ENCODE results near the gene MAPRE2.

Gene MAPRE2

DNA sequence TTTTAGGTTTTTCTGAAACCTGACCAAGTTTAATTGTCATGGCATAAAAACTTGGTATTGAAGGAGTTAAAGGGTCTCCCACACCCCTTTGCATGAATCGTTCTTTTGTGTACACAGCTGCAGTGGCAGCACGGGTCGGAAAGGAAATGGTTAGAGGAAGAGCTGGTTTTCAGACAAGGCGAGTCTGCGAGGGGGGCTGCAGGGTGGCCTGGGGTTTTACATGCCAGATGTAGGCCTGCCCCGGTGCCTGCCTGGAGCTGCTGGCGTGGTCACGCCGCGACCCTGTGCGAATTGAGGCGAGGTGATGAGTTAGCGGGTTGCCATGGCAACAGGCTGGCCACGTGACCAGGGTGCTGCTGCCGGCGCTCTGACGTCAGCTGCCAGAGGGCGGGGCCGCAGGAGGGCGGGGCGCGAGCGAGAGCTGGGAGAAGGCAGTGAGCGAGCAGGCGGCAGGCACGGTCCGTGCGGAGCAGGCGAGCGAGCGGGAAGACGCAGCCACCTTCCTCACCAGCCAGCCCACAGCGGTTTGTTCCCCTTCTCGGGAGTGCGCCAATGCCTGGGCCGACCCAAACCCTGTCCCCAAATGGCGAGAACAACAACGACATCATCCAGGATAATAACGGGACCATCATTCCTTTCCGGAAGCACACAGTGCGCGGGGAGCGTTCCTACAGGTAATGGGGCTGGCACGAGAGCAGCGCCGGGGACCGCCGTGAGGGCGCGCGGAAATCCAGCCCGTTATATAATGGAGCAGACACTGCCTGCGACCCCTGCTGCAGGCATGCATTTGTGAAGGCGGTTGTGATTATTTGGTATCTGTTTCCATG lies at the start of gene MAPRE2:
Gene MAPRE2 (plus strand): TSS at position 426 of the 827 bp plus-strand sequence. CDS start 127 bp downstream, at position 553.
- DNase-seq = peak; percentile 97

DNA sequence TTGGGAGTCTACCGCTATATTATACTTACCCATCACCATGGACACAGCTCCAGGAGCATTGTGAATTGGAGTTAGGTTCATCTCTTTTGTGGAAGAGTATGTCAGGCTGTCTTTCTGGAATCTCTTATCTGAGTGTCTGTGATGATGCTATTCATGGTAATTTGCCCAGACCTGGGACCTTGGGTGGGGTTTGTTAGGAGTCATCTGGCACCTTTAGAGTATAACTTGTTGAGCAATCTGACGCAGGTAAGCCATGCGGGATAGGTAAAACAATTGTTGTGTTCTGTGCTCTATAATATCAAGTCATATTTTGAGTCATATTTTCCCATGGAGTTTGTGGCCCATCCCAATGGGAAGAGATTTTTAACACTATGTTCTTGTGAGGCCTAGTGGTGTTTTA lies 49.7 kb upstream of the MAPRE2 start:
- DNase-seq = no peak

DNA sequence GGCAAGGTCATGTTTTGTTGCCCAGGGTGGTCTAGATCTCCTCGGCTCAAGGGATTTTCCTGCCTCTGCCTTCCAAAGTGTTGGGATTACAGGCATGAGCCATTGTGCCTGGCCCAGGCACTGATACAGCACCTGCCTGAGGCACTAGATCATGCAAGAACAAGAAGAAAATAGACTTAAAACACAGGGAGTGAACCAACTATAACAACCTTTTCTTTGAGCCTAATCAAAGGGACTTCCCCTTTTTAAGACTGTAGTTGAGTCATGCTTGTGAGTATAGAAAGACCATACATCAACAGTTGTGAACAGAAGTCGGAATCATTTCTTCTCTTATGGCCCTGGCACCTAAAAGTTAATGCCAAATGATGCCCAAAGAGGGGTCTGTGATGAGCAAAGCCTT lies 47.9 kb upstream of the MAPRE2 start:
- no peak for DNase-seq

GRCh38 chr18:34995746-34996145 lies 45.5 kb upstream of the MAPRE2 start:
- no peak for DNase-seq

DNA sequence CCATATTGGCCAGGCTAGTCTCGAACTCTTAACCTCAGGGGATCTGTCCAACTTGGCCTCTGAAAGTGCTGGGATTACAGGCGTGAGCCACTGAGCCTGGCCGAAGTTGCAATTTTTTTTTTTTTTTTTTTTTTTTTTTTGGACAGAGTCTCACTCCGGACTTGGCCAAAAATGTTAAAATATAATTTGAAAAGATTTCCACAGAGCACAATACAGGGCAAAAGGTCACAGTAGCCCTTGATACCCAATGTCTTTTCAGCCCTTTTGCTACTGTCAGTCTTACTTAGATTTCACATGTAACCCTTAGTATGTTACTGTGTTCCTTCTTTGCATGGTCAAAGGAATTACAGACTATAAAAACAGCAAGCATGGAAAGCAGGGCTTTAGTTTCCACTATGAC lies 42.6 kb upstream of the MAPRE2 start:
- no peak for DNase-seq

DNA sequence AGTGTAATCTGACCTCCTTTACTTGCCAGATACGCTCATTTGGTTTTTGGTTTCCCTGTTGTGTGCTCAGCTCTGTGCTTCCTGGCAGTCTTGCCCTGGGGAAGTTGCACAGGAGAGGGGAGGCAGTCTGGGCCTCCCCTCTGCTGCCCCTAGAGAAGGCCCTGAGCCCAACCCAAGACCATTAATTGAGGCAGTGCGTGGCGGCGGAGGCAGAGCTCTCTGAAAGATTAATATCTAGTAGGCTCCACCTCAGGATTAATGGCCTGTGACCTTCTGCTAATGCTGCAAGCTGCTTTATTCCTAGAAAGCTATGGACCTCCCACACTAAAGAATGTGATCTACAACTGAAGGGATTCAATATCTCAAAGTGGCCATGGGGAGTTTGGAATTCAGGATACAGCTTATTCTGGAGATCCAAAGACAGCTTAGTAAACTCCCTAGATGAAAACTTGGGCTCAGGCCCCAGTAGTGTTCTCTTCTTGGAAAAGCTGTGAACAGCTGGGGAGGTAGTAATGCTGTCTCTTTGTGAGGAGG lies 41.4 kb upstream of the MAPRE2 start:
- DNase-seq = no peak

DNA sequence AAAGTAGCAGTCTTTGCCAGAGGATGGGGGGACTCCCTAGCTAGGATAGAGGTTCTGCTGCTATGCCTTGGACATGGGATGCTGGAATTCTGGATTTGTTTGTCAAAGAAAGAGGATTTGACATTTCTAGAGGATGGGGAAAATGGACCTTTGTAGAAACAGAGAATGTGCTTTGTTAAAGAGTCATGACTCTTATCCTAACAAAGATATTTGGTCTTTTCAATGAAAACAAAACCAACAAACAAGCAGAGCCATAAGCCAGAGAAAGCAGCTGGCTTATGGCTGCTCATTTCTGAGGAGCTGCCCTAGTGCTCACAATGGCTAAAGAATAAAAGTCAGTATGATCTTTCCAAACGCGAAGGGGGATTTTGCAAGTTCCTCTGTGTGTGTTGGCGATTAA lies 40.8 kb upstream of the MAPRE2 start:
- DNase-seq = no peak

- no peak for DNase-seq
Measured at GRCh38 chr18:35002120-35002519, 39.1 kb upstream of the MAPRE2 start.

GRCh38 chr18:35005963-35006577 lies 35.1 kb upstream of the MAPRE2 start:
- peak; percentile 71 for DNase-seq

GRCh38 chr18:35010156-35010555 lies 31.1 kb upstream of the MAPRE2 start:
- DNase-seq = no peak

- peak; percentile 16 for DNase-seq
Measured at GRCh38 chr18:35010993-35011392, 30.2 kb upstream of the MAPRE2 start.

DNA sequence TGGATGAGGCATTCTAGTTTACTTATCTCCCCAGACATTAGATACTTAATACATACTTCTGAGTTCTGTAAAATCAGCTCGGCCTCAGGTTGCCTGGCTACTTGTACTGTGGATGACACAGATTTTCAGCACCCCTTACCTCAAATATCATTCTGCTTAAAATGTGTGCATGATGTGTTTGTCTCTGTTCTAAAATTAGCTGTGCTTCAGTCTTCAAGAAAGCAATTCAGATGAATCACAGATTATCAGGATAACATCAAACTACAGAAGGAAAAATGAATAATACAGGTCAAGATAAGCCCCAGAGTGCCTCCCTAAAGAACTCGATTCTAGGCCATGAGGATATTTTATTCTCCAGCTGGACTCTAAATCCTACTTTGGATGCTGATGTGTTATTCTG lies 21.3 kb upstream of the MAPRE2 start:
- DNase-seq = peak; percentile 58

DNA sequence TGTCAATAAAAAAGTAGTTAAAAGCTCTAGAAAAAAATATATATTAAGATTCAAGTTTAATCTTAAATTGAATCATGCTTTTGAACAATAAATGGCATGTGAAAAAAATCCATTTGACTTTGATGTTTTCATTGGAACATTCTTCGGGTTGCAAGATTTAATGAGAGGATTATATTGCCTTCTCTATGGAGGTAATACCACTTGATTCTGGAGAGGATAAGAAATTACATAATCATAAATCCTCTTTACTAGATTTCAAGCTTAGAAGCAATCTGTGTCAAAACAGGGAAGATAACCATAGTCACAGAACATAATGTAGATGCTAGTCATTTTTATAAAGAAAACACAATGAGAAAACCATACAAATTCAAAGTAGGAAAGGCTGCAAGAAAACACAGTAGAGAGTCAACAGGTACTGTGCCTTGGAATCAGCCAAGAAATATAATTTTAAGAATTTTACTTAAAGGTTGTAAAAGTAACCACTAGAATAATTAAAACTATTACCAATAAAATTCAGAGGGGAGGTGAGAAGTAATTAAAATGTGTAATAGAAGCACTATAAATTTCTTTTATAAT lies 18.7 kb upstream of the MAPRE2 start:
- DNase-seq = no peak

- no peak for DNase-seq
Measured at GRCh38 chr18:35024196-35024595, 17.0 kb upstream of the MAPRE2 start.

DNA sequence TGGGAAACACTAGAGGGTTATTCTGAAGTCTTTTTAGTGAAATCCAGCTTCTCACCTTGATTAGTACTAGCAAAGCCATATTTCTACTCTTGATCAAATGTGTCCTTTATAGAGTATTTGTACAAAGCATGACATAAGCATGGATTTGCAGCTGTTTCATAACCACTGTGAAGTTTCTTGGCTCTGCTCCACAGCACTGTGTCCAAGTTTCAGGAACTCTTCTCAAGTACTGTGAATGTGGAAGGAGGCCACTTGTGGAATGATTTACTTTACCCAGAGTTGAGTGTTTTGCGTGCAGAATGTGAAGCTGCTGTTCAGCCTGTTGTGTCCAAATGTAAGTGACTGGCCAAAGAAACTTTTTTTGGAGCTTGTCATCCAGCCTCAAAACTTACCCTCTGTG lies 16.2 kb upstream of the MAPRE2 start:
- DNase-seq = peak; percentile 91

DNA sequence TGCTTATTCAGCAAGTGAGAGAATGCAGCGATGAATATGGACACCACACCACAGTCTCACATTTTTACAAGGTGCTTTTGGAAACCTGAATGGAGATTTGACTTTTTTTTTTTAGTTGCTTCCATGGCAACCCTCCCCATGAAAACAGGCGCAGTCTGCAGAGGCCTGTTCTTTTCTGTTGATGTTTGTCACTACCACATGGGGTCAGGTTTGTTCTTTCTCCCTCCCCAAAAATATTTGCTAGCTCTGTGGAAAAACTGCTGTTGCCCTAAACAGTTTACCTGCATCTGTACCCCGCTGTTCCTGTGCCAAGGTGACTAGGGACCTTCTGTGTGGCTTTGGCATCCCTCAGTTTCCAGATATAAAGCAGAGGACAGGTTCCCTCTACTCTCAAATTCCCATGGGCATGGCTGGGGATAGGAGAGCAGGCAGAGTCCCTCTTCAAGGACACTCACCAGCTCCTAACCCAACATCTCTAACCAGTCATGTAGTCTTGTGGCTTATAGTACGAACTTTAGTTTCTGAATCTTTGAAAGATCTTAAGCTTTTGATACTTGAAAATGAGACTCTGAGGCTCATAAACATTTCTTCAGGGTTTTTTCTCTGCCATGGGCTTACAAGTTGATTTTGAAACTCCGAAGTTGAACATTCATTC lies 14.7 kb upstream of the MAPRE2 start:
- DNase-seq = no peak

DNA sequence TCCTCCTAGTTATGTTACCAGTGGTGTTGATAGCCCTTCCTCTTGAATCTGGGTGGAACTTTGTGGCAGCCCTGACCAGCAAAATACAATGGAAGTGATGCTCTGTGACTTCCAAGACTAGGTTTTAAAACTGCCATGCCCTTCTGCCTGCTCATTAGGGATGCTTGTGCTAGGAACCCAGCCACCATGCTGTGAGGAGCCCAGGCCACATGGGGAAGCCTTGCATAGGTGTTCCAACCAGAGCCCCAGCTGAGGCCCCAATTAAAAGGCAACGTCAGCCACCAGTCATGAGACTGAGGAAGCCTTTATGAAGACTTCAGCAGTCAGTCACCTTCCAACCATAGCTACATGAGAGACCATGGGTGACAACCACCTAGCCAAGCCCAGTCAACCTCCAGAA lies 14.0 kb upstream of the MAPRE2 start:
- DNase-seq = no peak

GRCh38 chr18:35028536-35028935 lies 12.7 kb upstream of the MAPRE2 start:
- peak; percentile 80 for DNase-seq

- DNase-seq = peak; percentile 77
Measured at GRCh38 chr18:35029103-35029502, 12.1 kb upstream of the MAPRE2 start.

GRCh38 chr18:35029770-35030169 lies 11.4 kb upstream of the MAPRE2 start:
- no peak for DNase-seq

DNA sequence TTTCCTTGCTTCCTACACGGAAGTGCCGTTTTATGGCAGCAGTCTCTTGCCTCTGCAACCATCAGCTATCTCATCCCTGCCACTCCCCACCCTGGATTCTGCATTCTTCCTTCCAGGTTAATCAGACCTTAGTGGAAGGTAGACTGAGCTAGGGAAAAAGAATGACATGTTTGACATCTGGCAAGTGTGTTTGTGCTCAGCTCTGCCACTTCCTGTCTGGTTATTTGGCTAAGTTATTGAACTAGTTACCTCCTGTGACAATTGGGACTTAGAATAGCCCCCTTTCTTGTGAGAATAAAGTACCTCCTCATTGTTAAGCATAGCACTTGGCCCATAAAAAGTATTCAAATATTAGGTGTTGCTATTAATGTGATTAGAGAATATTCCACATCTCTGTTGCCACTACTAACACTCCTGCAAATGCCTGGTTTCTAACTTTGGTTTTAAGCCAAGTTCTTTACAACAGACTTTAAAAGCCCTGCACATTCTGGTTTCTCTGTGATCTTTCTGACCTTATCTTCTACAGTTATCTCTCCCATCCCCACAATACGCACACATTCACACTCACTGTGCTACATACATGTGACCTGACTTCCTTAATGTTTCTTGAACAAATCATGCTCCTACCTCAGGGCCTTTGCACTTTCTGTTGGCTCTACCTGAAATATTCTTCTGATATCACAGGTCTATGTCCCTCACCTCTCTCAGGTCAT lies 10.8 kb upstream of the MAPRE2 start:
- DNase-seq = no peak

- DNase-seq = no peak
Measured at GRCh38 chr18:35032113-35032512, 9.1 kb upstream of the MAPRE2 start.

GRCh38 chr18:35038029-35038428 lies 3.2 kb upstream of the MAPRE2 start:
- DNase-seq = no peak

Measured in fibroblast of upper back skin (primary cell).